Gastrocnemius medialis (tissue), 4 donors: Measurements from ENCODE around the gene TUBB2B. TPM values are rescaled to one million over a fixed set of nuclear protein-coding genes. Genes with fewer than 3 reads are reported as not detected.
A peak's percentile ranks its signal among the peaks of the same experiment; 100 is the strongest.
"Not testable (repeated sequence)": the region's sequence is repeated elsewhere in the genome, so short reads cannot be mapped to it uniquely, and the experiment has no call there.

Source experiments
- ATAC-seq, 2 donors: fragments of 150-250 bp; one replicate each; pipeline ENCODE4 v1.9.1; 2016
- DNase-seq, 2 donors: peaks; one replicate each; pipeline ENCODE4 v3.0.0-alpha.2; 2019
- H3K27ac ChIP-seq, 4 donors: fragments of 200-600 bp; sonication (generic); 1 replicate in 1 of 4; 2 replicates in 3 of 4; pipeline ENCODE4 v1.5.1; 2016 to 2018; ENCODE audit warnings: mild to moderate bottlenecking in 2 of 4, moderate library complexity in 1 of 4
- H3K27me3 ChIP-seq, 3 donors: fragments of 200-600 bp; sonication (generic) in 2 of 3; 1 replicate in 1 of 3; 2 replicates in 2 of 3; pipeline versions ENCODE4 v1.5.1 to v1.6.0; 2016 to 2019; ENCODE audit warnings: mild to moderate bottlenecking in 1 of 3, moderate library complexity in 1 of 3
- H3K36me3 ChIP-seq, 2 donors: fragments of 200-600 bp; sonication (generic) in 1 of 2; one replicate each; pipeline ENCODE4 v1.5.1; 2017 to 2018
- H3K4me1 ChIP-seq, 2 donors: fragments of 200-600 bp; sonication (generic) in 1 of 2; one replicate each; pipeline ENCODE4 v1.5.1; 2016 to 2017; ENCODE audit warnings: mild to moderate bottlenecking in 2 of 2
- H3K4me3 ChIP-seq, 4 donors: fragments of 200-600 bp; sonication (generic) in 3 of 4; 1 replicate in 1 of 4; 2 replicates in 3 of 4; pipeline ENCODE4 v1.5.1; 2016 to 2019; ENCODE audit warnings: mild to moderate bottlenecking in 2 of 4
- H3K9me3 ChIP-seq, 3 donors: fragments of 200-600 bp; sonication (generic) in 2 of 3; 1 replicate in 1 of 3; 2 replicates in 2 of 3; pipeline ENCODE4 v1.5.1; 2016 to 2019
- POLR2A ChIP-seq, 2 donors: fragments of 450-650 bp; IDR thresholded peaks; one replicate each; pipeline ENCODE4 v1.6.1; 2017; ENCODE audit warnings: antibody characterized with exemption in 2 of 2, mild to moderate bottlenecking in 2 of 2, moderate library complexity in 2 of 2
- in situ Hi-C, 4 donors: fragments of 200-750 bp; cut with MboI; loops; one replicate each; pipeline versions ENCODE4 v1.15.0 to v1.8.0; 2017; ENCODE audit warnings: low sequenced_read_pairs in 4 of 4
- intact Hi-C: fragments of 100-400 bp; cut with DNase I; formaldehyde crosslinking; loops from one replicate; pipeline ENCODE4 v1.15.1; 2023; ENCODE audit warnings: low total_unique reads
- total RNA-seq, 4 donors: library from RNA; depleted of rRNA; stranded (reverse); fragments of >200 nt; gene quantifications; one replicate each; pipeline versions ENCODE4 v1.1.0 to v1.2.3, GENCODE V29; 2016
- TF ChIP-seq, protein P1 (sequence below), 5 experiments: fragments of 450-650 bp in 3 of 5; fragments of 200-600 bp in 2 of 5; sonication (generic) in 2 of 5; IDR thresholded peaks in 4 of 5; conservative IDR thresholded peaks in 1 of 5; 1 replicate in 4 of 5; 2 replicates in 1 of 5; pipeline ENCODE4 v1.5.1; 2016 to 2019; ENCODE audit warnings: antibody characterized with exemption in 5 of 5, mild to moderate bottlenecking in 3 of 5, moderate library complexity in 3 of 5

TUBB2B gene
- total RNA-seq, 4 donors from 2014 or later, result 1.5 to 3.5 (median 1.9) TPM

DNA sequence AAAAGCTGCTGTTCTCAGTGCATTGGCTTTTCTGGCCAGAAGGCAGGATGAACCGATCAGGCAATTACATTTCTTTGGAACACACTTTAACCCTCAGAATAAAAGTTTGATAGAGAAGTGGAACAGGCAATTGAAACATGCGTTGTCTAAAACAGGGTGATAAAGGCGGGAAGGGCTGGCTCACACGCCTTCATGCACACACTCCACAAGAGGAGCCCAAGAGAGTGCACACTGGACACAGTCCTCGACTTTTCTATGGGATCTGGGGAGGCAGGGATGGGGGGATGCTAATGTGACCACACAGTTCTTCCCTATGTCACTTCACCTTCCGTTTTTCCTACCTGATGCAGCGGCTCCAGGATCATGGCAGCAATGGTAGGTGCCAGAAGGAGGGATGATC lies 39.2 kb downstream of the TUBB2B start:
- intact Hi-C loops, result no loop called here
- no peak for DNase-seq
- no peaks in the 10 kb centered on the region for H3K36me3 ChIP-seq
- H3K27ac ChIP-seq, result no peak overlapping the region
- H3K4me1 ChIP-seq, result no peaks in the 10 kb centered on the region
- ATAC-seq, result no peak
- in situ Hi-C loops, result no loop called here
- H3K4me3 ChIP-seq, result no peak overlapping the region
- no peak for TF ChIP-seq POLR2A (IDR thresholded peaks at IDR 0.05)
- TF ChIP-seq, protein P1, sequence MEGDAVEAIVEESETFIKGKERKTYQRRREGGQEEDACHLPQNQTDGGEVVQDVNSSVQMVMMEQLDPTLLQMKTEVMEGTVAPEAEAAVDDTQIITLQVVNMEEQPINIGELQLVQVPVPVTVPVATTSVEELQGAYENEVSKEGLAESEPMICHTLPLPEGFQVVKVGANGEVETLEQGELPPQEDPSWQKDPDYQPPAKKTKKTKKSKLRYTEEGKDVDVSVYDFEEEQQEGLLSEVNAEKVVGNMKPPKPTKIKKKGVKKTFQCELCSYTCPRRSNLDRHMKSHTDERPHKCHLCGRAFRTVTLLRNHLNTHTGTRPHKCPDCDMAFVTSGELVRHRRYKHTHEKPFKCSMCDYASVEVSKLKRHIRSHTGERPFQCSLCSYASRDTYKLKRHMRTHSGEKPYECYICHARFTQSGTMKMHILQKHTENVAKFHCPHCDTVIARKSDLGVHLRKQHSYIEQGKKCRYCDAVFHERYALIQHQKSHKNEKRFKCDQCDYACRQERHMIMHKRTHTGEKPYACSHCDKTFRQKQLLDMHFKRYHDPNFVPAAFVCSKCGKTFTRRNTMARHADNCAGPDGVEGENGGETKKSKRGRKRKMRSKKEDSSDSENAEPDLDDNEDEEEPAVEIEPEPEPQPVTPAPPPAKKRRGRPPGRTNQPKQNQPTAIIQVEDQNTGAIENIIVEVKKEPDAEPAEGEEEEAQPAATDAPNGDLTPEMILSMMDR (IDR thresholded peaks at IDR 0.05 in 4 of 5, conservative IDR thresholded peaks at IDR 0.05 in 1 of 5), result no peak
- no peaks in the 10 kb centered on the region for H3K9me3 ChIP-seq
- H3K27me3 ChIP-seq, result no peaks in the 10 kb centered on the region

DNA sequence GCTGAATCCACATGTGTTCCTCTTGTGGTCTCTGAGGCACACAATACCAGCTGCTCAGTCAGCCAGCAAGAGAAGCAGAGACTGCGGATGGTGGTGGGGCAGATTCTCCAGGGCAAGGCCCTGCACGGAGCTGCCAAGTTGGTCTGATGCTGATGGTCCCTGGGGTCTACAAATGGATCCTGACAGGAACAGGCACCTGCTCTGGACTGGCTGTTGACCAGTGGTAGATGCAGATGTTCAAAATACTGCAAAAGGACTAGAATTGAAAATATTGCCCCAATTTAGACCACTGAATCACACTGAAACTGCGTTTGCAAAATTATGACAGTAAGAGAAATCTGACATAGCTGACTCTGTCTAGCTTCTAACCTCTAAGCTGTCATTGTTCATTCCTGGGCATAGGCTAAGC lies 40.5 kb downstream of the TUBB2B start:
- H3K4me1 ChIP-seq, result no peaks in the 10 kb centered on the region
- no peak for ATAC-seq
- in situ Hi-C loops, result no loop called here
- TF ChIP-seq, protein P1 (IDR thresholded peaks at IDR 0.05 in 4 of 5, conservative IDR thresholded peaks at IDR 0.05 in 1 of 5), result no peak
- TF ChIP-seq POLR2A (IDR thresholded peaks at IDR 0.05), result no peak
- no peaks in the 10 kb centered on the region for H3K9me3 ChIP-seq
- H3K36me3 ChIP-seq, result no peaks in the 10 kb centered on the region
- intact Hi-C loops, result no loop called here
- no peaks in the 10 kb centered on the region for H3K27me3 ChIP-seq
- no peak overlapping the region for H3K4me3 ChIP-seq
- no peak for DNase-seq
- no peak overlapping the region for H3K27ac ChIP-seq

DNA sequence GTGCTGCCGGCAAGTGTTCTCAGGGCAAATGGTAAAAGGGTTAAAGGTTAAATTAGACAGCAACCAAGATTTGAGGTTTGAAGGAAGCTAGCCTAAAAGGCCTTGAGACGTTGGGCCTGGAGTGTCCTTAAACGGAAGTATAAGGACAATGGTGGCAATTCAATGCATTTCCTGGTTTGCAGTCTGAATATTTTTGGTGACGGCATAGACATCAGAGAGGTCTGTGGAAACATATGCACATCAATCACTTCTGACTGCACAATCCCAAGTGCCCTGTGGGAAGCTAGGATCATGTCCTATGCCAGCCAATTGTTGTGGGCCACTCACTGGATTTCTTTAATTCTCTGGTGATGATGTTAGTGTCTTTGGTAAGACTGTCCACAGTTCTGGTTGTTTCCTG lies 44.4 kb downstream of the TUBB2B start:
- TF ChIP-seq, protein P1 (IDR thresholded peaks at IDR 0.05 in 4 of 5, conservative IDR thresholded peaks at IDR 0.05 in 1 of 5), result no peak
- no peak for TF ChIP-seq POLR2A (IDR thresholded peaks at IDR 0.05)
- DNase-seq (no peak), ATAC-seq (no peak)
- H3K9me3 ChIP-seq, result no peaks in the 10 kb centered on the region
- H3K4me3 ChIP-seq, result no peak overlapping the region
- in situ Hi-C loops (no loop called here), intact Hi-C loops (no loop called here)
- H3K36me3 ChIP-seq, result no peaks in the 10 kb centered on the region
- no peak overlapping the region for H3K27ac ChIP-seq
- H3K4me1 ChIP-seq, result no peaks in the 10 kb centered on the region
- H3K27me3 ChIP-seq, result no peaks in the 10 kb centered on the region

DNA sequence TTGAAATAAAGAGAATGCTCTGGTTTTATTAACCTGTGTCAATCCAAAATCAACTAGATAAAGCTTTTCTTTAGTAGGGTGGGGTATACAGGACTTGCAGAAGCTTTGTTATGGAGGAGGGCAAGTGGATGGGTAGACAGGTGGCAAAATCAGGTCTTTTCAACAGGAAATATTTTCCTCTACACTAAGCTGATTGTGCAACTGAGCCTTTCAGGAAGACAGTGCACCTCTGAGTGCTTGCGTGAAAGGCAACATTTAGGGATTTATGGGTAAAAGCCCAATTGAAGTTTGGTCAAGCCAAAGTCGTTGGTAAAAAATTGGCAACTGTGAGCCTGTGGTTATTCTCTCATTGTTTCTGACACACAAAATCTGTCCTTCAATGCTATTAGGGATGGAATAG lies 46.3 kb downstream of the TUBB2B start:
- Histone ChIP-seq H3K4me3 (no peak overlapping the region), H3K9me3 (no peaks in the 10 kb centered on the region), H3K27me3 (no peaks in the 10 kb centered on the region), H3K27ac (no peak overlapping the region), H3K4me1 (no peaks in the 10 kb centered on the region), H3K36me3 (no peaks in the 10 kb centered on the region)
- ATAC-seq (no peak), DNase-seq (no peak)
- no peak for TF ChIP-seq POLR2A (IDR thresholded peaks at IDR 0.05)
- TF ChIP-seq, protein P1 (IDR thresholded peaks at IDR 0.05 in 4 of 5, conservative IDR thresholded peaks at IDR 0.05 in 1 of 5), result no peak
- in situ Hi-C loops (no loop called here), intact Hi-C loops (no loop called here)

DNA sequence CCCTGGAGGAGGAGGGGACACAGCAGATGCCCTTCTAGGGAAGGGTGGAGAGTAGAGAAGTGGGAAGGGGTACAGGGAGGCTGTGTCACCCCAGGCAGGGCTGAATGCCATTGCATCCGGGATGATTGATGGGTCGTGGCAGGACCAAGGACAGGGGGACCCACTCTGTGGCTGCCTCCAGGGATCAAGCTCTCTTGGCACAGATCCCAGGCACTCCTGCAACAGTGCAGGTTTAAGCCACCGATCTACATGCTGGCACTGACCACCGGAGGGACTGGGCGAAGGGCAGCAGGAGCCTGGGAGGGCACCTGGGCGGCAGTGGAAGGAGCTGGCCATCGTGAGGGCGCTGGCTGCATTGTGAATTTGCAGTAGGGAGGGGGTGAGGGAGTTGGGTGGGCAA lies 47.5 kb downstream of the TUBB2B start:
- DNase-seq, intact Hi-C loops, in situ Hi-C loops, ATAC-seq, H3K4me1 ChIP-seq, H3K36me3 ChIP-seq, H3K27me3 ChIP-seq, H3K27ac ChIP-seq, H3K9me3 ChIP-seq, H3K4me3 ChIP-seq: not testable (repeated sequence)

DNA sequence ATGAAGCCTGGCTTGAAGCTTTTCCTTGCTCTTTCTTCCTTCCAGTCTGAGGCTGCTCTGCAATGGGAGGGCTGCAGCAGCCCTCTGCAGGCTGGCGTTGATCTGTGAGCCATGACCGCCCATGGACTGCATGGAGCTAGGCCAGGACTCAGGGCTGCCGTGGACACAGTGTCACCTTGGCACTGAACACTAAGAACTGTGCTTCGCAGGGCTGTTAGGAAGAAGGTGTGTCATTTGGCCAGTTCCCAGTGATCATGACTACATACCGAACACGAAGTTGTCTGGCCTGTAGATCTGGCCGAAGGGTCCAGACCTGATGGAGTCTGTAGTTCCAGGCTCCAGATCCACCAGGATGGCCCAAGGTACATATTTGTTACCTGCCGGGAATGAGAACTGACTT lies 48.8 kb downstream of the TUBB2B start:
- H3K4me1 ChIP-seq, H3K4me3 ChIP-seq, H3K27ac ChIP-seq, intact Hi-C loops, H3K27me3 ChIP-seq, in situ Hi-C loops, H3K36me3 ChIP-seq, H3K9me3 ChIP-seq, DNase-seq: not testable (repeated sequence)
- ATAC-seq, result peak; percentile 39 to 42
